H9 (cell line): ENCODE measurements around the gene TPRX1. TPM values are rescaled to one million over a fixed set of nuclear protein-coding genes. Genes with fewer than 3 reads are reported as not detected.

Experiments
- DNase-seq: peaks from one replicate; pipeline ENCODE4 v3.0.0-alpha.2; 2017
- H2AFZ ChIP-seq: one replicate; pipeline ENCODE4 v1.6.1; 2013; ENCODE audit warnings: mild to moderate bottlenecking, low read length, control low read depth, moderate library complexity
- H2AK5ac ChIP-seq: 2 replicates; pipeline ENCODE4 v1.6.1; 2013; ENCODE audit warnings: low read length, control low read depth, mixed read lengths; ENCODE audit not compliant: insufficient read length
- H2BK120ac ChIP-seq: one replicate; pipeline ENCODE4 v1.6.1; 2013; ENCODE audit warnings: low read depth, mild to moderate bottlenecking, low read length, control low read depth, inconsistent platforms; ENCODE audit not compliant: poor library complexity, severe bottlenecking
- H2BK12ac ChIP-seq: 2 replicates; pipeline ENCODE4 v1.6.1; 2013; ENCODE audit warnings: low read length, control low read depth, mixed read lengths, low read depth; ENCODE audit not compliant: insufficient read length
- H2BK15ac ChIP-seq: 2 replicates; pipeline ENCODE4 v1.6.1; 2013; ENCODE audit warnings: low read depth, low read length, control low read depth
- H2BK20ac ChIP-seq: one replicate; pipeline ENCODE4 v1.6.1; 2013; ENCODE audit warnings: low read depth, mild to moderate bottlenecking, low read length, control low read depth, inconsistent platforms; ENCODE audit not compliant: poor library complexity, severe bottlenecking
- H2BK5ac ChIP-seq: 2 replicates; pipeline ENCODE4 v1.6.1; 2013; ENCODE audit warnings: low read length, control low read depth, mixed read lengths; ENCODE audit not compliant: insufficient read length
- H3K14ac ChIP-seq: 2 replicates; pipeline ENCODE4 v1.6.1; 2013; ENCODE audit warnings: low read length, control low read depth; ENCODE audit not compliant: insufficient read depth
- H3K18ac ChIP-seq: 2 replicates; pipeline ENCODE4 v1.6.1; 2013; ENCODE audit warnings: low read depth, mild to moderate bottlenecking, mixed read lengths, low read length, control low read depth; ENCODE audit not compliant: insufficient read length
- H3K23ac ChIP-seq: 2 replicates; pipeline ENCODE4 v1.6.1; 2013; ENCODE audit warnings: low read length, control low read depth, mixed read lengths, low read depth; ENCODE audit not compliant: insufficient read length
- H3K23me2 ChIP-seq: 2 replicates; pipeline ENCODE4 v1.6.1; 2013; ENCODE audit warnings: low read depth, mild to moderate bottlenecking, mixed read lengths, low read length, control low read depth; ENCODE audit not compliant: insufficient read length, poor library complexity, severe bottlenecking
- H3K27ac ChIP-seq: 2 replicates; pipeline ENCODE4 v1.5.1; 2013; ENCODE audit warnings: low read length, control low read depth, mixed read lengths, low read depth; ENCODE audit not compliant: insufficient read length
- H3K27me3 ChIP-seq: 2 replicates; pipeline ENCODE4 v1.6.1; 2013; ENCODE audit warnings: low read length, control low read depth, inconsistent platforms; ENCODE audit not compliant: insufficient read depth
- H3K4ac ChIP-seq: 2 replicates; pipeline ENCODE4 v1.6.1; 2013; ENCODE audit warnings: low read depth, mild to moderate bottlenecking, control low read depth, inconsistent platforms, low read length, moderate library complexity
- H3K4me1 ChIP-seq: 2 replicates; pipeline ENCODE4 v1.6.1; 2013; ENCODE audit warnings: low read length, control low read depth, inconsistent platforms; ENCODE audit not compliant: insufficient read depth
- H3K4me2 ChIP-seq: 2 replicates; pipeline ENCODE4 v1.6.1; 2013; ENCODE audit warnings: low read length, control low read depth, mixed read lengths; ENCODE audit not compliant: insufficient read length, insufficient read depth
- H3K56ac ChIP-seq: 2 replicates; pipeline ENCODE4 v1.6.1; 2013; ENCODE audit warnings: low read depth, mild to moderate bottlenecking, mixed read lengths, low read length, control low read depth; ENCODE audit not compliant: insufficient read length
- H3K79me1 ChIP-seq: 2 replicates; pipeline ENCODE4 v1.6.1; 2013; ENCODE audit warnings: low read depth, mild to moderate bottlenecking, moderate library complexity, low read length, control low read depth, inconsistent platforms; ENCODE audit not compliant: insufficient read depth, poor library complexity, severe bottlenecking
- H3K79me2 ChIP-seq: 2 replicates; pipeline ENCODE4 v1.6.1; 2013; ENCODE audit warnings: low read length, control low read depth, inconsistent platforms; ENCODE audit not compliant: insufficient read depth
- H3K9ac ChIP-seq: 2 replicates; pipeline ENCODE4 v1.6.1; 2013; ENCODE audit warnings: low read length, control low read depth, mixed read lengths; ENCODE audit not compliant: insufficient read length; ENCODE audit errors: extremely low read depth
- H3K9me3 ChIP-seq: one replicate; pipeline ENCODE4 v1.6.1; 2013; ENCODE audit warnings: low read depth, low read length, inconsistent platforms; ENCODE audit not compliant: control insufficient read depth
- H3T11ph ChIP-seq: one replicate; pipeline ENCODE4 v1.6.1; 2013; ENCODE audit warnings: mild to moderate bottlenecking, low read length, control low read depth, inconsistent platforms
- H4K20me1 ChIP-seq: one replicate; pipeline ENCODE4 v1.6.1; 2013; ENCODE audit not compliant: control insufficient read depth, insufficient read length, insufficient read depth
- H4K5ac ChIP-seq: 2 replicates; pipeline ENCODE4 v1.6.1; 2013; ENCODE audit warnings: low read depth, mild to moderate bottlenecking, mixed read lengths, low read length, control low read depth; ENCODE audit not compliant: insufficient read length
- H4K8ac ChIP-seq: replicated peaks from 2 replicates; pipeline ENCODE4 v1.6.1; 2013; ENCODE audit warnings: low read length, control low read depth, mixed read lengths, low read depth; ENCODE audit not compliant: insufficient read length
- H4K91ac ChIP-seq: 2 replicates; pipeline ENCODE4 v1.6.1; 2013; ENCODE audit warnings: low read depth, mild to moderate bottlenecking, moderate library complexity, mixed read lengths, low read length, control low read depth; ENCODE audit not compliant: insufficient read length
- H3K27ac Mint-ChIP-seq, 3 experiments: 2 replicates in 2 of 3; 3 replicates in 1 of 3; pipeline ENCODE4 v1.8.0; 2020 to 2021; ENCODE audit warnings: mixed read lengths in 3 of 3, mild to moderate bottlenecking in 1 of 3, moderate library complexity in 1 of 3
- H3K27me3 Mint-ChIP-seq: 2 replicates; pipeline ENCODE4 v1.8.0; 2021; ENCODE audit warnings: low read depth, mild to moderate bottlenecking, moderate library complexity, mixed read lengths
- H3K36me3 Mint-ChIP-seq, 3 experiments: 2 replicates in 2 of 3; 3 replicates in 1 of 3; pipeline ENCODE4 v1.8.0; 2020 to 2021; ENCODE audit warnings: low read depth in 3 of 3, mixed read lengths in 3 of 3; ENCODE audit not compliant: insufficient read depth in 1 of 3
- H3K4me1 Mint-ChIP-seq, 2 experiments: 2 replicates each; pipeline ENCODE4 v1.8.0; 2020; ENCODE audit warnings: mixed read lengths in 2 of 2
- H3K4me3 Mint-ChIP-seq, 2 experiments: 2 replicates in 1 of 2; 3 replicates in 1 of 2; pipeline ENCODE4 v1.8.0; 2020 to 2021; ENCODE audit warnings: mild to moderate bottlenecking in 2 of 2, mixed read lengths in 2 of 2, moderate library complexity in 1 of 2
- H3K9me3 Mint-ChIP-seq, 2 experiments: 2 replicates in 1 of 2; 3 replicates in 1 of 2; pipeline ENCODE4 v1.8.0; 2020; ENCODE audit warnings: mild to moderate bottlenecking in 2 of 2, mixed read lengths in 2 of 2, moderate library complexity in 1 of 2
- WGBS: extraction: QIAGEN DNeasy Blood & Tissue Kit; methylation state at CpG from one replicate; pipeline ENCODE4 v1.1.7; 2013; ENCODE audit warnings: missing lambda C conversion rate, low lambda C conversion rate, mixed read lengths; ENCODE audit not compliant: insufficient read length; ENCODE audit errors: extremely low coverage; 5-methylcytosine and 5-hydroxymethylcytosine counted together
- total RNA-seq: library from RNA; stranded (reverse); gene quantifications from 2 replicates; pipeline ENCODE4 v1.2.1, GENCODE V29; 2021
- TF ChIP-seq, protein P1 (sequence below): fragments of 200-600 bp; sonication (generic); conservative IDR thresholded peaks from 3 replicates; pipeline ENCODE4 v1.8.0; 2021; ENCODE audit warnings: antibody characterized with exemption, mild to moderate bottlenecking

The TPRX1 gene
- total RNA-seq, 1 experiment from 2014 or later, result not detected

DNA sequence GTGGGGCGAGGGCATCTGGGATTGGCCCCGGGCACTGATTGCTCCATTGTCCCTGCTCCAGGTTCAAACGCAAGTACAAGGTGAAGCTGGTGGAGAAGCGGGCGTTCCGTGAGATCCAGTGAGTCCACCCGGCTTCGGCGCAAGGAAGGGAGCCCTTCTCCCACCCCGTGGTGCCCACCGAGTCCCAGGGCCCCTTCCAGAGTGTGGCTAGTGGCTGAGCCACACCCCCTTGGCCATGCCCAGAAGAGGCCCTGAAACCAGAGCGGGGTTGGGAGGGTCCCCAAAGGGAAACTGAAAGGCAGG lies 47.8 kb downstream of the TPRX1 start:
- Mint-ChIP-seq H3K27ac (no peak overlapping the region), H3K27me3 (no peaks in the 10 kb centered on the region)
- no peak overlapping the region for H3K18ac ChIP-seq

More for the DNA sequence above, 47.8 kb downstream of the TPRX1 start:
- Histone ChIP-seq H2AFZ (no peak overlapping the region), H2BK120ac (no peak overlapping the region), H3K9ac (no peak overlapping the region), H3K27ac (no peak overlapping the region), H3K9me3 (no peaks in the 10 kb centered on the region), H4K8ac (no peak overlapping the region), H3T11ph (no peak overlapping the region), H2BK12ac (no peak overlapping the region), H3K14ac (no peak overlapping the region), H2BK20ac (no peak overlapping the region), H4K5ac (no peak overlapping the region), H3K4me2 (no peak overlapping the region), H3K4me1 (no peaks in the 10 kb centered on the region), H2AK5ac (no peak overlapping the region), H3K4ac (no peak overlapping the region), H3K56ac (no peak overlapping the region), H4K91ac (no peak overlapping the region), H2BK15ac (no peak overlapping the region), H3K79me1 (no peaks in the 10 kb centered on the region), H2BK5ac (no peak overlapping the region), H3K79me2 (no peaks in the 10 kb centered on the region), H3K23ac (no peak overlapping the region), H3K23me2 (no peaks in the 10 kb centered on the region), H3K27me3 (no peaks in the 10 kb centered on the region), H4K20me1 (no peaks in the 10 kb centered on the region)
- peaks cover 50 to 69% (median 69%) of the 10 kb centered on the region in 3 experiments for H3K36me3 Mint-ChIP-seq
- H3K9me3 Mint-ChIP-seq, result 0 out of 5 replicates have a peak, but pooled peaks cover 0 to 3% of the 10 kb centered on the region in 2 experiments
- WGBS, result no CpG with 5 or more reads among the region's 12 CpGs
- no peak overlapping the region for H3K4me3 Mint-ChIP-seq
- no peaks in the 10 kb centered on the region for H3K4me1 Mint-ChIP-seq
- no peak for DNase-seq
- TF ChIP-seq, protein P1, sequence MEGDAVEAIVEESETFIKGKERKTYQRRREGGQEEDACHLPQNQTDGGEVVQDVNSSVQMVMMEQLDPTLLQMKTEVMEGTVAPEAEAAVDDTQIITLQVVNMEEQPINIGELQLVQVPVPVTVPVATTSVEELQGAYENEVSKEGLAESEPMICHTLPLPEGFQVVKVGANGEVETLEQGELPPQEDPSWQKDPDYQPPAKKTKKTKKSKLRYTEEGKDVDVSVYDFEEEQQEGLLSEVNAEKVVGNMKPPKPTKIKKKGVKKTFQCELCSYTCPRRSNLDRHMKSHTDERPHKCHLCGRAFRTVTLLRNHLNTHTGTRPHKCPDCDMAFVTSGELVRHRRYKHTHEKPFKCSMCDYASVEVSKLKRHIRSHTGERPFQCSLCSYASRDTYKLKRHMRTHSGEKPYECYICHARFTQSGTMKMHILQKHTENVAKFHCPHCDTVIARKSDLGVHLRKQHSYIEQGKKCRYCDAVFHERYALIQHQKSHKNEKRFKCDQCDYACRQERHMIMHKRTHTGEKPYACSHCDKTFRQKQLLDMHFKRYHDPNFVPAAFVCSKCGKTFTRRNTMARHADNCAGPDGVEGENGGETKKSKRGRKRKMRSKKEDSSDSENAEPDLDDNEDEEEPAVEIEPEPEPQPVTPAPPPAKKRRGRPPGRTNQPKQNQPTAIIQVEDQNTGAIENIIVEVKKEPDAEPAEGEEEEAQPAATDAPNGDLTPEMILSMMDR, result no peak
